AG04450 (cell line): Measurements from ENCODE around the gene CCDC91. TPM values are rescaled to one million over a fixed set of nuclear protein-coding genes. Genes with fewer than 3 reads are reported as not detected.

Source experiments
- CTCF ChIA-PET: fragments of 300-600, 350-600 bp; formaldehyde crosslinking; extraction: SDS; loops from one replicate; lab custom pipeline; 2022; ENCODE audit warnings: antibody characterized with exemption, inconsistent platforms; lab: Charles Lee
- POLR2A ChIA-PET: fragments of 350-600 bp; formaldehyde crosslinking; extraction: SDS; loops from one replicate; lab custom pipeline; 2021; ENCODE audit warnings: antibody characterized with exemption, inconsistent platforms; lab: Yijun Ruan, JAX
- DNase-seq: peaks from one replicate; pipeline ENCODE4 v3.0.0-alpha.2; 2011; ENCODE audit warnings: low read depth, low spot score
- H3K27ac ChIP-seq: one replicate; pipeline ENCODE4 v1.5.1; 2012; ENCODE audit warnings: low read depth, low read length, control low read depth
- H3K27me3 ChIP-seq: one replicate; pipeline ENCODE4 v1.6.0; 2012; ENCODE audit warnings: low read length; ENCODE audit not compliant: control insufficient read depth, insufficient read depth
- H3K4me3 ChIP-seq: 2 replicates; pipeline ENCODE4 v1.5.1; 2011; ENCODE audit warnings: mild to moderate bottlenecking, low read depth, low read length, control low read depth
- H3K9me3 ChIP-seq: 2 replicates; pipeline ENCODE4 v1.5.1; 2012; ENCODE audit warnings: low read length; ENCODE audit not compliant: control insufficient read depth, insufficient read depth
- polyA plus RNA-seq: library from polyadenylated mRNA; depleted of rRNA; stranded (reverse); fragments of >200 nt; gene quantifications from 2 replicates; pipeline ENCODE4 v1.2.3, GENCODE V29; 2011
- TF ChIP-seq, protein P1 (sequence below): IDR thresholded peaks from 2 replicates; pipeline ENCODE4 v1.5.1; 2011; ENCODE audit warnings: low read depth, low read length, control low read depth, inconsistent platforms

The CCDC91 gene
- polyA plus RNA-seq, 1 experiment = 21.0 TPM

GRCh38 chr12:28569698-28570411 lies 379.6 kb downstream of the CCDC91 start:
- no peaks in the 10 kb centered on the region for H3K9me3 ChIP-seq
- no peak overlapping the region for H3K4me3 ChIP-seq
- H3K27me3 ChIP-seq = no peaks in the 10 kb centered on the region
- DNase-seq = peak; percentile 74
- TF ChIP-seq, protein P1, sequence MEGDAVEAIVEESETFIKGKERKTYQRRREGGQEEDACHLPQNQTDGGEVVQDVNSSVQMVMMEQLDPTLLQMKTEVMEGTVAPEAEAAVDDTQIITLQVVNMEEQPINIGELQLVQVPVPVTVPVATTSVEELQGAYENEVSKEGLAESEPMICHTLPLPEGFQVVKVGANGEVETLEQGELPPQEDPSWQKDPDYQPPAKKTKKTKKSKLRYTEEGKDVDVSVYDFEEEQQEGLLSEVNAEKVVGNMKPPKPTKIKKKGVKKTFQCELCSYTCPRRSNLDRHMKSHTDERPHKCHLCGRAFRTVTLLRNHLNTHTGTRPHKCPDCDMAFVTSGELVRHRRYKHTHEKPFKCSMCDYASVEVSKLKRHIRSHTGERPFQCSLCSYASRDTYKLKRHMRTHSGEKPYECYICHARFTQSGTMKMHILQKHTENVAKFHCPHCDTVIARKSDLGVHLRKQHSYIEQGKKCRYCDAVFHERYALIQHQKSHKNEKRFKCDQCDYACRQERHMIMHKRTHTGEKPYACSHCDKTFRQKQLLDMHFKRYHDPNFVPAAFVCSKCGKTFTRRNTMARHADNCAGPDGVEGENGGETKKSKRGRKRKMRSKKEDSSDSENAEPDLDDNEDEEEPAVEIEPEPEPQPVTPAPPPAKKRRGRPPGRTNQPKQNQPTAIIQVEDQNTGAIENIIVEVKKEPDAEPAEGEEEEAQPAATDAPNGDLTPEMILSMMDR = no peak
- ChIA-PET CTCF (no interaction called here), POLR2A (interaction anchor here (0.6 to 1.3 kb wide), 4 partner anchors 10 to 57 kb away, joined by 3 to 5 read pairs (median 4); no protein-coding TSS in a partner anchor)
- peak overlapping the region; percentile 68 for H3K27ac ChIP-seq

DNA sequence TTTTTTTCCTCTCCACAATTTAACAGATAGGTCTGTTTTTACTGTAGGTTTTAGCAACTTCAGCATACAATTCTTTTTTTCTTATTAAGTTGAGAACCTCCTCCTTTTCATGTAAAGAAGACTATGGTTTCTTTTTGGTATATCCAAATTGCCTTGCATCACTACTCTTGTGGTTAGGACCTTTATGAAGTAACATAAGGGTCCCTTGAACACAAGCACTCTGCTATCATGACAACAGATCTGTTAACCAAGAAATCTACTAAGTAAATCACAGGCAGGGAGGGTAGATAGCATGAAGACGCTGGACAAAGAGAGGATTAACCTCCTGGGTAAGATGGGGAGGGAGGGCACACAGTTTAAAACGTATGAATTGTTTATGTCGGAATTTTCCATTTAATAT lies 380.6 kb downstream of the CCDC91 start:
- no peak for DNase-seq
- H3K9me3 ChIP-seq = no peaks in the 10 kb centered on the region
- H3K27ac ChIP-seq = no peak overlapping the region
- TF ChIP-seq, protein P1 = no peak
- H3K4me3 ChIP-seq = no peak overlapping the region
- POLR2A ChIA-PET = interaction anchor here (0.8 to 1.1 kb wide), 2 partner anchors 9 to 35 kb away, joined by 3 to 5 read pairs; no protein-coding TSS in a partner anchor
- H3K27me3 ChIP-seq = no peaks in the 10 kb centered on the region
- CTCF ChIA-PET = no interaction called here

DNA sequence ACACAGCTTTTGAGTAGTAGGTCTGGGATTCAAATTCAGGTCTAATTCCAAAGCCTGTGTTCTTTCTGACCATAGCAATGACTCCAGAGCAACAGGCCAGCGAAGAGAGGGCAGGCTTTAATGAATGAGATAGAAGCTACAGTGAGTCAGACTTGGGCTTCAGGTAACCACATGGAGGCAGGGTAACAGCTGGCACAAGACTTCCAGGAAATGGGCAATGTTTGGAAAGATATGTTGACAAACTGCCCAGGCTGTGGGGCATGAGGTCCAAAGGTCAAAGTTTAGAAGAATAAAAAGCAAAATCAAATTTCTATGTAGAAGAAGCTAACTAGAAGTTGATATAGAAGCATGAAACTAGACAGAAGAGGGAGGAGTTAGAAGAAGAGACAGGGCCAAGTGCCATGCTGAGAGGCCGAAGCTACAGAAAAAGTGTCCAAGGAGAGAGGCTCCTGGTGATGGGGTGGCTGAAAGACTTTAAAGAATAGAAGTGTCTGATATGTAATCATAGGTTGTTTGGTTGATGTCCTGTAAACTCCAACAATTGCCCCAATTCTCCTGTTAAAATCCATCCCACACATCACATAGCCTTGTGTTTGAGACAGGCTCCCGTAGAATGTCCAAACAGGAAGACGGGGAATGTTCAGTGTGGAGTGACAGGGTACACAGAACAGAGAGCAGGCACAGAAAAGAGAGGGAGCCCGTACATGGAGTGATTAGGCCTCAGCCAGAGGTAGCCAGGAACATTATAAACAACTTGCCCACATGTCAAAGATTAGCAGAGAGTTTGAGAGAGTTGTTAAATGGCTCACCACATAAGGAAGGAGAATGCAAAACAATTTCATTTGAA lies 384.7 kb downstream of the CCDC91 start:
- Histone ChIP-seq H3K4me3 (no peak overlapping the region), H3K27me3 (no peaks in the 10 kb centered on the region), H3K9me3 (no peaks in the 10 kb centered on the region; the same call in 1 of the 2 replicates), H3K27ac (no peak overlapping the region)
- POLR2A ChIA-PET = no interaction called here
- TF ChIP-seq, protein P1 = no peak
- DNase-seq = no peak
- CTCF ChIA-PET = interaction anchor here (0.6 kb wide), 1 partner anchor 92 kb away, joined by 3 read pairs; no protein-coding TSS in a partner anchor

DNA sequence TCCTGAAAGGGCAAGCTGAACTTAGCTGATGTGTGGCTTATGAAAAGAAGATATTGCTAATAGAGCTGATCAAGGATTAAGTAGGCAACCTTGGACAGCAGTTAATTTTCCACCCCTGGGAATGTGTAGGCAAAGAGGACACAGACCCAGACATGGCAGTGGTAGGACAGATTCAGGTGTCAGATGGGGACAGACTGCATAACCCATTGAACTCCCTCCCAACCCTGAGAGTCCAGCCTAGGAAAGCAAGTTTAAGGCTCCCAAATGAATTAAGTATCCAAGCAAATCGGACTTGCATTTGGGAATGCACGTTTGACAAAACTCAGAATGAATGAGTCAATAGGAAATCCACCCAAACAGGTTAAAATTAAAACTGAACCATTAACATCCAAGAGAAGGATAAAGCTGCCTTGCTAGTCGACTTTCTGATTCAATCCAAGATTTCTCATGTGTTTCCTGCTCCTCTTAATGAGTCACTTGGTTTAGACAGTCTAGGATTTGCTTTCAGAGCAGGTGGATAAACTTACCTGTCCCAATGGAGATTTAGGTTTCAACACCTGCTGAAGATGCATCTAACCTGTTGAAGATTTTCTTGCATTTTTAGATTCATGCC lies 385.4 kb downstream of the CCDC91 start:
- Histone ChIP-seq H3K27me3 (no peaks in the 10 kb centered on the region), H3K9me3 (no peaks in the 10 kb centered on the region; the same call in 1 of the 2 replicates), H3K4me3 (no peak overlapping the region), H3K27ac (no peak overlapping the region)
- DNase-seq = no peak
- CTCF ChIA-PET = no interaction called here
- TF ChIP-seq, protein P1 = no peak
- POLR2A ChIA-PET = no interaction called here
